Activated naive CD8-positive, alpha-beta T cell treated with anti-CD3 and anti-CD28 coated beads, Interleukin-2, amount 10 ng/mL, durations not matched to agents 7 days and 5 days (primary cell): Measurements from ENCODE around the gene ETV6. TPM values are rescaled to one million over a fixed set of nuclear protein-coding genes. Genes with fewer than 3 reads are reported as not detected.

Experiments
- ATAC-seq: fragments of 150-1000 bp; cut with Tn5 transposase; one replicate; pipeline ENCODE4 v1.10.0; 2021; ENCODE audit warnings: low read depth, moderate library complexity
- POLR2A ChIA-PET: fragments of 350-600 bp; sonication (Branson Sonifier 250); formaldehyde crosslinking; loops from one replicate; lab custom pipeline; 2021; ENCODE audit warnings: antibody characterized with exemption; lab: Charles Lee
- DNase-seq: peaks from one replicate; pipeline ENCODE4 v3.0.0; 2021
- H3K27ac Mint-ChIP-seq: one replicate; pipeline ENCODE4 v1.8.0; 2022; ENCODE audit warnings: mild to moderate bottlenecking, mixed read lengths
- H3K27me3 Mint-ChIP-seq: one replicate; pipeline ENCODE4 v1.8.0; 2022; ENCODE audit warnings: mild to moderate bottlenecking, moderate library complexity, mixed read lengths
- H3K36me3 Mint-ChIP-seq: one replicate; pipeline ENCODE4 v1.8.0; 2021; ENCODE audit warnings: mild to moderate bottlenecking, mixed read lengths
- H3K4me1 Mint-ChIP-seq: one replicate; pipeline ENCODE4 v1.8.0; 2021; ENCODE audit warnings: mixed read lengths
- H3K4me3 Mint-ChIP-seq: one replicate; pipeline ENCODE4 v1.8.0; 2022; ENCODE audit warnings: mild to moderate bottlenecking, moderate library complexity, mixed read lengths
- H3K9me3 Mint-ChIP-seq: one replicate; pipeline ENCODE4 v1.8.0; 2021; ENCODE audit warnings: mixed read lengths
- total RNA-seq, 2 experiments: library from RNA; stranded (reverse); gene quantifications; one replicate each; pipeline ENCODE4 v1.2.3, GENCODE V29; 2021

The ETV6 gene
- total RNA-seq, 2 experiments from 2014 or later, result 22.5 to 26.0 TPM

DNA sequence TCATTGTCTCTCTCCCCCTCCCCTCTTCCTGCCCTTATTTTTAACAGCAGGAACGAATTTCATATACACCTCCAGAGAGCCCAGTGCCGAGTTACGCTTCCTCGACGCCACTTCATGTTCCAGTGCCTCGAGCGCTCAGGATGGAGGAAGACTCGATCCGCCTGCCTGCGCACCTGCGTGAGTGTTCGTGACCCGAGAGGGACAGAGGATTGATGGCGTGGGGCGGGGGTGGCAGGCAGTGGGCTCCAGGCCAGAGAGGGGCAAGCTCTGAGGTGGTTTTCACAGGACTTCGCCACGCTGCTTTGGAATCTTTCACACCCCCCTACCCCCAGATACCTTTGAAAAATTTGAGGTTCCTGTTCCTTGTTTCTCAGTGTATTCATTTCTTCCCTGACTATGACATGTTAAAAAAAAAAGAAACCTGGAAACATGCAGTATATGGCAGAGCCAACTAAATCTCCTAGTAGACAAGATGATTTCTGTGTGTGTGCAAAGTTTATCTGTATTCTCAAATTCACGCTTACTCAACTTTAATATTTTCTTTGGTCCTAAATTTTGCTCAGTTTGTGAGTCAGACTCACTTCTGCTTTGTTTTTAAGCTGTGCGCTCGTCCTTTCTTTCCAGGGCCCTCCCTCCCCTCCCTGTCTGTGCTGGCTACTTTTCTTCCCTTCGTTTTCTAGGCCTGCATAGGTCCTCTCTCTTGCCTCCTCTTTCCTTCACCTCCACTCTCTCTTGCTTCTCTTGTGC is 103.1 kb downstream of the ETV6 start:
- Mint-ChIP-seq H3K4me1 (peaks cover 7% of the 10 kb centered on the region), H3K27ac (no peak overlapping the region), H3K36me3 (peaks cover 21% of the 10 kb centered on the region), H3K4me3 (no peak overlapping the region), H3K27me3 (no peaks in the 10 kb centered on the region), H3K9me3 (no peaks in the 10 kb centered on the region)
- DNase-seq (no peak), ATAC-seq (no peak)
- POLR2A ChIA-PET, result no interaction called here

DNA sequence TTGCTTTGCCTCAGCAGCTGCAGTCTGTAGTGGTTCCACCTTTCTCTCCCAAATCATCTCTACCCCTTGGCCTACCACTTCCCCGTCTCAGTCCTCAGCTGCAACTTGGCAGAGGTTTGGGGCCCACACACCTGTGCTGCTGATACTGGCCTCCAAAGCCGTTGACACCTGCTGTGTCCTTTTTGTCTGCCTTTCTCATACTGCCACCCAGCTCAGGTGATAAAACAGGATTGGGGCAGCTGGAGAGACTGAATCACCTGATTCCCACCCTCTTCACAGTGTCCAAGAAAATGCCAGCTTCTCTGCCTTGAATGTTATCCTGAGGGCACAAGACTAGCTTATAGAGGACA is 103.7 kb downstream of the ETV6 start:
- ATAC-seq (no peak), DNase-seq (no peak)
- POLR2A ChIA-PET, result no interaction called here
- Mint-ChIP-seq H3K36me3 (peaks cover 21% of the 10 kb centered on the region), H3K27ac (no peak overlapping the region), H3K27me3 (no peaks in the 10 kb centered on the region), H3K4me3 (no peak overlapping the region), H3K9me3 (no peaks in the 10 kb centered on the region), H3K4me1 (peaks cover 7% of the 10 kb centered on the region)

DNA sequence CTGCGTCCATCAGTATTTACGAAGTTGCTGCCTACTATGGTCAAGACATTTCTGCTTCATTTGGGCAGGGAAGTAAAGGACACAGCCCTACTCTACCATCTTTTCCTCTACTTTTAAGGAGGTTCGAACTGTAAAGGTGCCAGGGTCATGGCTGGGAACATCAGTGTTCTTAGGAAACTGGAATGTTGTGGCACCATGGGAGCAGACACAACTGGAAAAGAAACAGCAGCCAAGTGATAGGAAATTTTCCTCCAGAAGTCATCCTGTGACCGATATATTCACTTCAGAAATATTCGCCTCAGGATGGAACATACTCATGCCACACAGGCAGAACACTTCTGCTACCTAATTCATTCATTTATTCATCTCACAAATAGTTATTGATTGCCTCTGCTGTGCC is 104.4 kb downstream of the ETV6 start:
- Mint-ChIP-seq H3K4me1 (peaks cover 10% of the 10 kb centered on the region), H3K9me3 (no peaks in the 10 kb centered on the region), H3K36me3 (peaks cover 23% of the 10 kb centered on the region), H3K4me3 (no peak overlapping the region), H3K27ac (no peak overlapping the region), H3K27me3 (no peaks in the 10 kb centered on the region)
- no peak for DNase-seq
- POLR2A ChIA-PET, result no interaction called here
- no peak for ATAC-seq

DNA sequence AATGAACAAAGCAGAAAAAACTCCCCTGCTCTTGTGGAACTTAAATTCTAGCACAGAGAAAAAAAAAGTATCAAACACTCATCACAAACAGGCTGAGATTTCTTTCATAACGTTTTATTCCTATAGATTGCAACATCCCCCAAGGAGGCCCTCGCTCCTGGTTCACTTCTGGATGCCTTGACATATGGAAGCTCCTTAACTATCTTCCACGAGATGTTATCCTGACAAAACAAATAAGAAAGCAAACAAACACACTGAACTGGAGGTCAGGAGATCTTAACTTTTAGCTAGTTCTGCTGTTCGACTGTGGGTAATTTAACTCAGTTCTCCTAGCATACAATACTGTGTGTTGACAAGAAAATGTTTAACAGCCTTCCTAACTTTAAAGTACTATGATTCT is 104.8 kb downstream of the ETV6 start:
- no peaks in the 10 kb centered on the region for H3K27me3 Mint-ChIP-seq

DNA sequence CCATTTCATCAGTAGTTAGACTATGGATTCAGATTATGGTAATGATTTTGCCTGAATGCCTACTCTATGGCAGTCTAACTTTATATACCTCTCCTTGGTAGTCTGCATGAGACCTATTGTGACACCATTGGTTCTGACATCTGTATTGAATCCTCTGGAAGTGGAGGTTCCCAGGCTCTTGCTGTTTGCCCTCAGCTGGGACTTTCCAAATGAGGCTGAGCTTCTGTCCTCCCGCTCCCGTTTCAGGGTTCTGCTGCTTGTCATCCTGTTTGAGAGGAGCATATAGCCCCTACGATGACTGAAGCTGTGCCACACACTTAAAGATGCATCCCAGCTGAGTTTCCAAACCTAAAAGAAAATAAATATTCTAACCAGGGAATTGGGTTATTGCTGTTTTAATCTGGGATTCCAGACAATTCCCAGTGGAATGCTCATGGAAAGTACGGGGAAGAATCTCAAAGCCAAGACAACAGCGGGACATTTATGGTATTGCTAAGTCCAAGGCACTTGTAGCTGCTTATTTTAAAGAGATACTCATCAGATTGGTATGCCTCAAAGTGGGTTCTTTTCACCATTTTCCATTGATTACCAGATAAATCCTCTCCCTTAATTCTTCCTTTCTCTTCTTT is 105.9 kb downstream of the ETV6 start:
- POLR2A ChIA-PET, result no interaction called here
- peaks cover 25% of the 10 kb centered on the region for H3K36me3 Mint-ChIP-seq

More for the DNA sequence above, 104.8 kb downstream of the ETV6 start:
- Mint-ChIP-seq H3K27ac (no peak overlapping the region), H3K9me3 (no peaks in the 10 kb centered on the region), H3K4me1 (peaks cover 10% of the 10 kb centered on the region), H3K36me3 (peaks cover 22% of the 10 kb centered on the region), H3K4me3 (no peak overlapping the region)
- ATAC-seq (no peak), DNase-seq (no peak)
- POLR2A ChIA-PET, result no interaction called here

DNA sequence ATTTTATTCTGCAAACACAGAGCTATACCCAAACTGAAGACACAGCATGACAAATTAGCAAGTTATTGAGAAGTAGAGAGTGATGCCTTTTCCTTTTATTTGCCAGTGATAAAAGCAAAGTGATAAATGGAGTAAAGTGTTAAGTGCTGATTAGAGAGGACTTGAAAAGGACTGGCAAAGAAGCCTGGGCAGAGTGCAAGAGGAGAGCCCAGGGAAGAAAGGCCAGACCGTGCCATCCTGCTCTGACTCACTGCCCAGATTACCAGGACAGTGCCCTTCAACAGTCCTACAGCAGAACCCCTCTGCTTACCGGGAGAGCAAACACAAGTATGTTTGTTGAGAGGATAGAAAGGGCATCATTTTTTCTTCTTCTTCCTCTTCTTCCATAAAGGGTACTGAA is 106.5 kb downstream of the ETV6 start:
- DNase-seq, result no peak
- no peak overlapping the region for H3K4me3 Mint-ChIP-seq
- H3K9me3 Mint-ChIP-seq, result no peaks in the 10 kb centered on the region
- POLR2A ChIA-PET, result no interaction called here
- no peaks in the 10 kb centered on the region for H3K27me3 Mint-ChIP-seq
- H3K27ac Mint-ChIP-seq, result no peak overlapping the region
- ATAC-seq, result no peak
- H3K36me3 Mint-ChIP-seq, result peaks cover 25% of the 10 kb centered on the region
- H3K4me1 Mint-ChIP-seq, result peaks cover 7% of the 10 kb centered on the region

More for the DNA sequence above, 105.9 kb downstream of the ETV6 start:
- Mint-ChIP-seq H3K4me1 (peaks cover 7% of the 10 kb centered on the region), H3K27me3 (no peaks in the 10 kb centered on the region), H3K27ac (no peak overlapping the region), H3K4me3 (no peak overlapping the region), H3K9me3 (no peaks in the 10 kb centered on the region)
- no peak for DNase-seq
- no peak for ATAC-seq

DNA sequence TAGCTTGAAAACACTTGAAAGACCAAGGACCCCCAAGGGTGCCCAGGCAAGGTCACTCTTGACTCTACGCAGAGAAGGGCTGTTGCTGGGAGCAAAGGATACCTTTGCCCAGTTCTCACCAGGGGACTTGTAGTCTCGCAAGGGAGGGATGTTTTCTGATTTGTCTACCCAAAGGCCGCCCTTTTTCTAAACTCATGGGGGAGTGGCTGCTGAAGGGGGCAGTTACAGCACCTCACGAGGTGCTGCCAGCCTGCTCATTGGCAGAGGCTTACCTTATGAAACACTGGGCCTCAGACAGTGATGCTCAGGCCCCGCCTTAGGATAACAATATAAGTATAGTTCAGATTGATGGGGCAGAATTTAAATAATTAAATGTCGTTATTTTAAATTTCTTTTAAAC is 107.0 kb downstream of the ETV6 start:
- H3K27ac Mint-ChIP-seq, result no peak overlapping the region
- H3K4me3 Mint-ChIP-seq, result no peak overlapping the region
- ATAC-seq (no peak), DNase-seq (no peak)
- peaks cover 5% of the 10 kb centered on the region for H3K4me1 Mint-ChIP-seq
- H3K36me3 Mint-ChIP-seq, result peaks cover 22% of the 10 kb centered on the region
- no peaks in the 10 kb centered on the region for H3K27me3 Mint-ChIP-seq
- H3K9me3 Mint-ChIP-seq, result no peaks in the 10 kb centered on the region
- POLR2A ChIA-PET, result no interaction called here

DNA sequence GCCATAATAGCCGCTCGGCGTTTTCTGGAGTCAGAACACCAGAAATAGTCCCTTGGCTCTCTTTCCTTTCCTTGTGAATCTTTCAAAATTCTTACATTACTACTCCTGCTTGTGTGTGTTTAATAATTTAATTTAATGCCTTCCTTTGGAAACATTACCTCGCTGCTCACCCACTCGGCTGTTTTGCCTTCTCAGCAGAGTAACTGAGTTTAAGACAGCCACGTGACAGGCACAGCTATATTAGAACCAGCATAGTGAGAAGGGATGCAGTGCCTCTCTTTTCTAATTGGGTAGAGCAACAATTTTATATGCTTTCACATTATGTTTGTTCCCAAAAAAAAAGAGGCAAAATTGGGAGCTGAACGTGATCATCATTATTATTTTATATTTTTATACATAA is 107.6 kb downstream of the ETV6 start:
- H3K27me3 Mint-ChIP-seq, result no peaks in the 10 kb centered on the region
- peaks cover 5% of the 10 kb centered on the region for H3K4me1 Mint-ChIP-seq
- no peak overlapping the region for H3K4me3 Mint-ChIP-seq
- H3K9me3 Mint-ChIP-seq, result no peaks in the 10 kb centered on the region
- POLR2A ChIA-PET, result no interaction called here
- peaks cover 21% of the 10 kb centered on the region for H3K36me3 Mint-ChIP-seq
- no peak for DNase-seq
- H3K27ac Mint-ChIP-seq, result no peak overlapping the region
- no peak for ATAC-seq

DNA sequence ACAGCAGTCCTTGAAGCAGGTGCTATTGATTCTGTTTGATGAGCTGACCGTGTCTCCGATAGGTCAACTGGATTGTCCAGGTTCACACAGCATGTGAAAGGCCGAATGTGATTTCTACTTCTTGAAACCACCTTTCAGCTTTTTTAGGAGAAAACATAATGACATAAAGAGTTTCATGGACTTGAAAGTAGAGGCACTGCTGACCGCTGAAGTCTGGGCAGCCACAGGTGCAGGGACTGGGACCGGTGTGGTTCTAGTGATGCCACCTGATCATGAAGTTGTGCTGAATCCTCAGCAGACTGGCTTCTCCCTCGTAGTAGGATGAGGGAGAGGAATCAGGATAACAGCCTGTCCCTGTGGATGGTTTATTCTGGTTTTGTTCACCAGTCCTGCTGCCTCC is 108.1 kb downstream of the ETV6 start:
- H3K9me3 Mint-ChIP-seq, result no peaks in the 10 kb centered on the region
- POLR2A ChIA-PET, result no interaction called here
- no peak overlapping the region for H3K4me3 Mint-ChIP-seq
- DNase-seq, result no peak
- H3K4me1 Mint-ChIP-seq, result peaks cover 8% of the 10 kb centered on the region
- no peak for ATAC-seq
- peaks cover 21% of the 10 kb centered on the region for H3K36me3 Mint-ChIP-seq
- H3K27me3 Mint-ChIP-seq, result no peaks in the 10 kb centered on the region
- no peak overlapping the region for H3K27ac Mint-ChIP-seq

DNA sequence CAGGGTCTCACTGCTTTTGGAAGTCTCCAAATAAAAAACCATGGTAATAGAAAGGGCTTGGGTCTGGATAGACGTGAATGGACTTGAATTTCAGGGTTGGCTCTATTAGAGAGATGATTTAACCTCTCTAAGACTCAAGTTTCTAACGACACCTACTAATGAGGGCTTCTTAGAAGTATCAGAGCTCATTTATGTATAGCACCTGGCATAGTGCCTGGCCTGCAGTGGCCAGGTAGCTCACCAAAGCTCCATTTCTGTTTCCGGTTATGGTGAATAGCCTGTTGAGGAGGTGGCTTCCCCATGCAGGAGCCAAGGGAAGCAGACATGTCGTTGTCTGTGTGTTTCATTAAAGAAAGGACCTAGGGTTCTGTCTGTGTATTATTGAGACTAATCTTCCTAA is 108.6 kb downstream of the ETV6 start:
- POLR2A ChIA-PET, result no interaction called here
- peaks cover 8% of the 10 kb centered on the region for H3K4me1 Mint-ChIP-seq
- no peaks in the 10 kb centered on the region for H3K27me3 Mint-ChIP-seq
- no peaks in the 10 kb centered on the region for H3K9me3 Mint-ChIP-seq
- peaks cover 17% of the 10 kb centered on the region for H3K36me3 Mint-ChIP-seq
- DNase-seq (no peak), ATAC-seq (no peak)
- H3K4me3 Mint-ChIP-seq, result no peak overlapping the region
- H3K27ac Mint-ChIP-seq, result no peak overlapping the region

DNA sequence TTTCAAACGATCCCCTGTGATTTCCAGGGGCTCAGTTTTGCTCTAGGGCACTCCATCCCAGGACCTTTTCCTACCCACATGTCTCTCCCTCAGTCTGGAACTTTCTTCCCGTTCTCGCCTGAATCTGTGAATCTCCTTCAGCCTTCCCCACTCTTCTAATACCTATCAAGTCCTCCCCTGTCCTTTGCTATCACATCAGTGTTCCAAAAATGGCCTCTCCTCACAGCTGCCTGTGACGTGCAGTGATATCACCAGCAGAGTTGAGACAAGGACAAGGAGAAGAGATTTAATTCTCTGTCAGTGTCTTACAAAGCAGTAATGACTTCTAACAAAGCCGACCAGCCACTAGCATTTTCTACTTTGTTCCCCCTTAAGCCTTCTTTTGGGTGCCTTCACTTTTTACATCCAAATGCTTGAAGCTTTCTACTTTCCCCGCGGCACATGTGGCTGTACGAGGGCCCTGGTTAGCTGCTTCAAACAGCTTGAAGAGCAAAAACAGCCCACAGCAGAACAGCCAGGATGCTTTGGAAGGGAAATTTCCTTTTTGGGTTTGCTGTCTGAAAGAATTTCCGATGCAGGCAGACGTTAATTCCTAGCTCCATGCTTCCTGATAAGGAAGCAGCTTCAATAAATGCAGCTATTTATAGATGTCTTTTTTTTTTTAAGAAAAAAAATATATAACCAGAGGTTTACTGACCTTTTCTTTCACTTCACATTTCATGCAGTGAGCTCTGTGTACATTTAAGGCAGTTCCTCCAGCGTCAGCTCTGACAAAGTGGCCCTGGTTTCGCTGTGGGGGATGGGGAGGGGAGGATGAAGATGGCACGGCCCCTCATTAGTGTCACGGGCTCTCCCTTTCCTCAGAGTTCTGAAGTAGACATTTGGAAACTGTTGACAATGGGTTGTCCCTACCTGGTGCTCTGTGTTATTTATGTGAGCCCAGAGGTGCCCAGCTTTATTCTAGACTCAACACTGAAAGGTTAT is 109.3 kb downstream of the ETV6 start:
- DNase-seq, result no peak
- no peak for ATAC-seq
- H3K4me1 Mint-ChIP-seq, result peaks cover 8% of the 10 kb centered on the region
- no peaks in the 10 kb centered on the region for H3K27me3 Mint-ChIP-seq
- POLR2A ChIA-PET, result no interaction called here
- H3K27ac Mint-ChIP-seq, result no peak overlapping the region
- no peaks in the 10 kb centered on the region for H3K9me3 Mint-ChIP-seq
- no peak overlapping the region for H3K4me3 Mint-ChIP-seq
- H3K36me3 Mint-ChIP-seq, result peaks cover 16% of the 10 kb centered on the region

DNA sequence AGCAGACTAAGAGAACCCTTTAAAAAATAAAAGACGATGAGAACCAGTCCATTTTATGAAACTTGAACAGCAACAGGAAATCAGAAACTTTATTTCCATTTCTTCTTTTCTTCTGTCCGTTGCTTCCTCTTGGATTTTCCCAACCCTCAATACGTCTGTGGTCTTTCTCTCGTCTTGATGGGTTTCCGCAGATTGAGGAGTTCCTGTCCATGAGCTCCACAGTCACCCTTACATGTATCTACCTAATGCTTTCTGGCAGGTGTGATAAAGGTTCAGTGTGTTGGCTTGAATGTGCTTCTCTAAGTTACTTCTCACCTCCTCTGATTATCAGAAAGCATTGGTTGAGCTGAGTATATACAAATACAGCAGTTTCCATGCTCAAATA is 110.0 kb downstream of the ETV6 start:
- Mint-ChIP-seq H3K27ac (no peak overlapping the region), H3K9me3 (no peaks in the 10 kb centered on the region), H3K4me1 (peaks cover 8% of the 10 kb centered on the region), H3K4me3 (no peak overlapping the region), H3K27me3 (no peaks in the 10 kb centered on the region), H3K36me3 (peaks cover 14% of the 10 kb centered on the region)
- DNase-seq (no peak), ATAC-seq (no peak)
- POLR2A ChIA-PET, result no interaction called here

DNA sequence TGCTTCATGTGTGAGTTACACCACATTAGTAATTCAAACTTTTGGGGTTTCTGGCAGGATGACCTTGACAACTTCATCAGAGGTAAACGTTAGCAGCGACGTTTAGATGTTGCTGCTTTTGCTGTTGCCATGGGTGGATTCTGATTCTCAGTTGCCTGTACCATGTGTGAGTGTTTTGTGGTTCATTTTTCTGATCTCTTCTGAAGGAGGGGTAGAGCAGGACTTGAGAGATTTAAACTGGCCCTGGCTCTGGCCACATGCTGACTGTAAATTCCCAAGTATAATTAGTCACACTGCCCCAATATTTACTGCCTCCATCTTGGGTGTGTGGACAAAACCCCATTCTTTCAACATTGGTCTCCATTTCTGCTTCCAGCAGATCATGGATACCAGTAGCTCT is 110.4 kb downstream of the ETV6 start:
- H3K36me3 Mint-ChIP-seq, result peaks cover 13% of the 10 kb centered on the region

More for the DNA sequence above, 110.4 kb downstream of the ETV6 start:
- POLR2A ChIA-PET, result no interaction called here
- no peak overlapping the region for H3K4me3 Mint-ChIP-seq
- H3K27ac Mint-ChIP-seq, result no peak overlapping the region
- peaks cover 9% of the 10 kb centered on the region for H3K4me1 Mint-ChIP-seq
- H3K9me3 Mint-ChIP-seq, result no peaks in the 10 kb centered on the region
- H3K27me3 Mint-ChIP-seq, result no peaks in the 10 kb centered on the region
- ATAC-seq (no peak), DNase-seq (no peak)
